ENCODE data around the gene FGR.

DNA sequence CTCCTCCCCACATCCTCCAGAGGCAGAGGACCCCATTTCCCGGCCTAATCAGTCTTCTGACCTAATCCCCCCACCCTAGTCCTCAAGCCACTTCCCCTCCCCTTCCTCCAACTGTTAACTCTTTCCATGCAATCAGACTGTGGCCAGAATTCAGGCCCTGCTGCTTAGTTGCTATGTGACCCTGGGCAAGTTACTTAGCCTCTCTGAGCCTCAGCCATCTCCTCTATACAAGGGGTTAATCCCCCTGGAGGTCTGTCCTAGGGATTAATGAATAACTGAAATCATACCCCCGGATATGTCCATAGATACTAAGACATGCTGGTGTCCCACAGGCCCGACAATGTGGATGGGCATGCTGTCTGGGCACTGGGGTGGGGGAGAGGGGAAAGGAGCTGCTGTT is 49.3 kb downstream of the FGR start:
- TF ChIP-seq, protein P1, sequence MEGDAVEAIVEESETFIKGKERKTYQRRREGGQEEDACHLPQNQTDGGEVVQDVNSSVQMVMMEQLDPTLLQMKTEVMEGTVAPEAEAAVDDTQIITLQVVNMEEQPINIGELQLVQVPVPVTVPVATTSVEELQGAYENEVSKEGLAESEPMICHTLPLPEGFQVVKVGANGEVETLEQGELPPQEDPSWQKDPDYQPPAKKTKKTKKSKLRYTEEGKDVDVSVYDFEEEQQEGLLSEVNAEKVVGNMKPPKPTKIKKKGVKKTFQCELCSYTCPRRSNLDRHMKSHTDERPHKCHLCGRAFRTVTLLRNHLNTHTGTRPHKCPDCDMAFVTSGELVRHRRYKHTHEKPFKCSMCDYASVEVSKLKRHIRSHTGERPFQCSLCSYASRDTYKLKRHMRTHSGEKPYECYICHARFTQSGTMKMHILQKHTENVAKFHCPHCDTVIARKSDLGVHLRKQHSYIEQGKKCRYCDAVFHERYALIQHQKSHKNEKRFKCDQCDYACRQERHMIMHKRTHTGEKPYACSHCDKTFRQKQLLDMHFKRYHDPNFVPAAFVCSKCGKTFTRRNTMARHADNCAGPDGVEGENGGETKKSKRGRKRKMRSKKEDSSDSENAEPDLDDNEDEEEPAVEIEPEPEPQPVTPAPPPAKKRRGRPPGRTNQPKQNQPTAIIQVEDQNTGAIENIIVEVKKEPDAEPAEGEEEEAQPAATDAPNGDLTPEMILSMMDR (IDR thresholded peaks at IDR 0.05), result no peak
- TF ChIP-seq POLR2A (IDR thresholded peaks at IDR 0.05), result no peak
